IMR-90 (cell line): ENCODE results near the gene CYFIP1. TPM values are rescaled to one million over a fixed set of nuclear protein-coding genes. Genes with fewer than 3 reads are reported as not detected.

ENCODE experiments used
- ATAC-seq: fragments of 200-7000 bp; cut with Tn5 transposase; 2 replicates; pipeline ENCODE4 v1.9.1; 2020; ENCODE audit warnings: low read depth, mild to moderate bottlenecking, moderate library complexity
- BruUV-seq: library from RNA; stranded (reverse); fragments of 400-500 nt; replicated peaks from 2 replicates; lab custom pipeline; 2021; lab: Mats Ljungman, UMichigan
- CTCF ChIA-PET: fragments of 300-600 bp; formaldehyde crosslinking; extraction: SDS; loops from one replicate; lab custom pipeline; 2021; ENCODE audit warnings: antibody characterized with exemption; lab: Yijun Ruan, JAX
- POLR2A ChIA-PET: fragments of 300-600 bp; sonication (Branson Sonifier 250); formaldehyde crosslinking; loops from one replicate; lab custom pipeline; 2022; ENCODE audit warnings: antibody characterized with exemption; ENCODE audit not compliant: unreplicated experiment; lab: Charles Lee
- DNase-seq: peaks from one replicate; pipeline ENCODE4 v3.0.0; 2013
- H2AFZ ChIP-seq: replicated peaks from 2 replicates; pipeline ENCODE3; 2013; ENCODE audit warnings: low read length, mild to moderate bottlenecking; ENCODE audit not compliant: poor library complexity
- H2AK5ac ChIP-seq: 2 replicates; pipeline ENCODE4 v1.6.1; 2013; ENCODE audit warnings: low read depth, low read length, inconsistent platforms
- H2AK9ac ChIP-seq: replicated peaks from 2 replicates; pipeline ENCODE3; 2013; ENCODE audit warnings: mild to moderate bottlenecking, low read depth, low read length, moderate library complexity; ENCODE audit not compliant: poor library complexity
- H2BK120ac ChIP-seq: 2 replicates; pipeline ENCODE4 v1.6.1; 2013; ENCODE audit warnings: low read depth, low read length, inconsistent platforms
- H2BK15ac ChIP-seq: 3 replicates; pipeline ENCODE4 v1.6.1; 2013; ENCODE audit warnings: low read depth, low read length, inconsistent platforms
- H2BK20ac ChIP-seq: 2 replicates; pipeline ENCODE4 v1.6.1; 2013; ENCODE audit warnings: low read depth, mild to moderate bottlenecking, inconsistent platforms, low read length, moderate library complexity
- H2BK5ac ChIP-seq: 2 replicates; pipeline ENCODE4 v1.6.1; 2013; ENCODE audit warnings: mild to moderate bottlenecking, low read depth, low read length, inconsistent platforms; ENCODE audit not compliant: poor library complexity, severe bottlenecking
- H3K14ac ChIP-seq: replicated peaks from 2 replicates; pipeline ENCODE4 v1.6.1; 2013; ENCODE audit warnings: low read depth, low read length, inconsistent platforms
- H3K18ac ChIP-seq: 2 replicates; pipeline ENCODE4 v1.6.1; 2013; ENCODE audit warnings: low read depth, low read length, control low read depth
- H3K23ac ChIP-seq: 2 replicates; pipeline ENCODE4 v1.6.1; 2013; ENCODE audit warnings: low read depth, low read length, inconsistent platforms
- H3K27ac ChIP-seq: 2 replicates; pipeline ENCODE4 v1.5.1; 2013; ENCODE audit warnings: mild to moderate bottlenecking, control low read depth, low read length; ENCODE audit not compliant: insufficient read depth
- H3K27me3 ChIP-seq: 2 replicates; pipeline ENCODE4 v1.6.1; 2013; ENCODE audit warnings: low read length; ENCODE audit not compliant: control insufficient read depth, insufficient read depth
- H3K36me3 ChIP-seq: 2 replicates; pipeline ENCODE4 v1.6.1; 2013; ENCODE audit warnings: low read length, mixed read lengths; ENCODE audit not compliant: control insufficient read depth, insufficient read depth
- H3K4ac ChIP-seq: 2 replicates; pipeline ENCODE4 v1.6.1; 2013; ENCODE audit warnings: low read depth, low read length, inconsistent platforms
- H3K4me1 ChIP-seq: 2 replicates; pipeline ENCODE4 v1.6.1; 2013; ENCODE audit warnings: low read length, mixed read lengths; ENCODE audit not compliant: control insufficient read depth, insufficient read depth
- H3K4me2 ChIP-seq: 2 replicates; pipeline ENCODE4 v1.6.1; 2013; ENCODE audit warnings: low read depth, mild to moderate bottlenecking, control low read depth, low read length, moderate library complexity
- H3K4me3 ChIP-seq: 2 replicates; pipeline ENCODE4 v1.5.1; 2013; ENCODE audit warnings: low read depth, mild to moderate bottlenecking, control low read depth, low read length, moderate library complexity; ENCODE audit not compliant: insufficient read depth
- H3K56ac ChIP-seq: 2 replicates; pipeline ENCODE4 v1.6.1; 2013; ENCODE audit warnings: low read length, inconsistent platforms; ENCODE audit not compliant: insufficient read depth; ENCODE audit errors: extremely low read depth
- H3K79me1 ChIP-seq, 2 experiments: 2 replicates each; pipeline ENCODE4 v1.6.1; 2013; ENCODE audit warnings: low read length in 2 of 2, inconsistent platforms in 1 of 2, low read depth in 1 of 2
- H3K9ac ChIP-seq: 2 replicates; pipeline ENCODE4 v1.6.1; 2013; ENCODE audit warnings: low read depth, low read length, control low read depth
- H3K9me1 ChIP-seq: 2 replicates; pipeline ENCODE4 v1.6.1; 2013; ENCODE audit warnings: low read length, inconsistent platforms; ENCODE audit not compliant: insufficient read depth
- H3K9me3 ChIP-seq: 2 replicates; pipeline ENCODE4 v1.6.1; 2013; ENCODE audit warnings: low read length; ENCODE audit not compliant: control insufficient read depth, insufficient read depth
- H4K20me1 ChIP-seq: 2 replicates; pipeline ENCODE4 v1.6.1; 2013; ENCODE audit warnings: low read length, inconsistent platforms; ENCODE audit not compliant: insufficient read depth
- H4K5ac ChIP-seq: 2 replicates; pipeline ENCODE4 v1.6.1; 2013; ENCODE audit warnings: mild to moderate bottlenecking, low read depth, low read length, control low read depth
- H4K8ac ChIP-seq, 2 experiments: 2 replicates each; pipeline ENCODE4 v1.6.1; 2013; ENCODE audit warnings: low read depth in 2 of 2, low read length in 2 of 2, control low read depth in 1 of 2, inconsistent platforms in 1 of 2
- H4K91ac ChIP-seq: 2 replicates; pipeline ENCODE4 v1.6.1; 2013; ENCODE audit warnings: low read depth, low read length, inconsistent platforms; ENCODE audit not compliant: insufficient read depth
- BHLHE40 ChIP-seq: fragments of 150-350 bp; IDR thresholded peaks from 2 replicates; pipeline ENCODE4 v1.6.1; 2016; ENCODE audit warnings: mild to moderate bottlenecking, low read depth, low read length
- FOS ChIP-seq: fragments of 150-350 bp; IDR thresholded peaks from 2 replicates; pipeline ENCODE4 v1.6.1; 2016; ENCODE audit warnings: low read depth, low read length
- MAFK ChIP-seq: IDR thresholded peaks from 2 replicates; pipeline ENCODE4 v1.6.1; 2012; ENCODE audit warnings: low read depth, low read length, improper control_type of control experiment
- MAZ ChIP-seq: IDR thresholded peaks from 2 replicates; pipeline ENCODE4 v1.6.1; 2012; ENCODE audit warnings: low read depth, mild to moderate bottlenecking, low read length, improper control_type of control experiment, moderate library complexity, borderline replicate concordance
- MXI1 ChIP-seq: IDR thresholded peaks from 2 replicates; pipeline ENCODE4 v1.6.1; 2012; ENCODE audit warnings: low read depth, mild to moderate bottlenecking, low read length, moderate library complexity, borderline replicate concordance
- POLR2A ChIP-seq: IDR thresholded peaks from 2 replicates; pipeline ENCODE4 v1.6.1; 2012; ENCODE audit warnings: mild to moderate bottlenecking, low read depth, low read length
- RAD21 ChIP-seq: IDR thresholded peaks from 2 replicates; pipeline ENCODE4 v1.6.1; 2012; ENCODE audit warnings: low read length, improper control_type of control experiment
- RCOR1 ChIP-seq: IDR thresholded peaks from 2 replicates; pipeline ENCODE4 v1.6.1; 2012; ENCODE audit warnings: mild to moderate bottlenecking, low read length, improper control_type of control experiment; ENCODE audit not compliant: insufficient replicate concordance
- WGBS, 2 experiments: methylation state at CpG; one replicate each; pipeline versions ENCODE4 v1.1.5 to v1.1.7; 2013; ENCODE audit warnings: missing lambda C conversion rate in 2 of 2; ENCODE audit not compliant: insufficient read length in 1 of 2; ENCODE audit errors: extremely low coverage in 2 of 2; 5-methylcytosine and 5-hydroxymethylcytosine counted together
- dilution Hi-C: fragments of 300-500 bp; cut with HindIII; formaldehyde crosslinking; loops from one replicate; pipeline ENCODE4 v1.14.3; 2018; ENCODE audit warnings: low sequenced_read_pairs; ENCODE audit not compliant: unreplicated experiment
- in situ Hi-C: fragments of 300-500 bp; cut with MboI; formaldehyde crosslinking; loops from 3 replicates; pipeline ENCODE4 v1.14.3; 2019; ENCODE audit warnings: low sequenced_read_pairs, inconsistent platforms, mixed read lengths
- intact Hi-C: fragments of 100-400 bp; cut with micrococcal nuclease; formaldehyde crosslinking; loops from 2 replicates; pipeline ENCODE4 v1.10.0; 2022
- polyA plus RNA-seq, 3 experiments: library from polyadenylated mRNA; depleted of rRNA; stranded (reverse); fragments of >200 nt; gene quantifications; 2 replicates each; pipeline ENCODE4 v1.2.3, GENCODE V29; 2012; ENCODE audit warnings: low replicate concordance in 1 of 3
- total RNA-seq: library from RNA; depleted of rRNA; stranded (reverse); fragments of >200 nt; gene quantifications from 2 replicates; pipeline ENCODE4 v1.2.3, GENCODE V29; 2012

CYFIP1 gene
- total and polyA plus RNA-seq, 2 of the 4 experiments (the other 2 are of a cell fraction) = 58.4 to 163 TPM

- Histone ChIP-seq H4K5ac (peak overlapping the region; percentile 24; the same call in 1 of the 2 replicates), H3K4ac (peak overlapping the region; percentile 77), H3K56ac (peak overlapping the region; percentile 80), H4K91ac (peak overlapping the region; percentile 26; the same call in 1 of the 2 replicates), H2BK120ac (no peak overlapping the region), H4K8ac (peak overlapping the region; percentile 17 to 48; a peak in 3 of 4 replicates), H3K9me3 (no peaks in the 10 kb centered on the region), H3K9me1 (peaks cover 6% of the 10 kb centered on the region), H3K4me2 (peak overlapping the region; percentile 96), H3K18ac (peak overlapping the region; percentile 5; the same call in 1 of the 2 replicates), H3K9ac (peak overlapping the region; percentile 97), H2BK15ac (no peak overlapping the region), H2AK5ac (peak overlapping the region; percentile 90), H2BK20ac (no peak overlapping the region), H3K27ac (peak overlapping the region; percentile 80), H4K20me1 (peaks cover 47% of the 10 kb centered on the region), H3K4me3 (peak overlapping the region; percentile 91), H3K4me1 (peaks cover 2% of the 10 kb centered on the region), H3K23ac (peak overlapping the region; percentile 97), H2AK9ac (peak overlapping the region; percentile 65), H3K27me3 (no peaks in the 10 kb centered on the region), H2AFZ (peak overlapping the region; percentile 97), H3K14ac (peak overlapping the region; percentile 59), H3K36me3 (no peaks in the 10 kb centered on the region), H2BK5ac (peak overlapping the region; percentile 22), H3K79me1 (peaks cover 3 to 27% of the 10 kb centered on the region in 2 experiments; a peak in 3 of 4 replicates)
- no TSS peak for BruUV-seq
- dilution Hi-C loops = no loop called here
- WGBS, 2 experiments = 1% methylated on average over 44 of the region's 88 CpGs; no CpG with 5 or more reads in 1 of the 2 experiments
- ATAC-seq (peak; percentile 44), DNase-seq (peak; percentile 42)
- in situ Hi-C loops = no loop called here
- TF ChIP-seq BHLHE40 (no peak), MXI1 (peak; percentile 96), MAZ (0 out of 2 replicates have a peak, but pooled peaks have one; percentile 7), RAD21 (no peak), FOS (no peak), MAFK (no peak), RCOR1 (no peak), POLR2A (peak; percentile 45; the same call in 1 of the 2 replicates)
- intact Hi-C loops = loop anchor here (1.0 kb wide), 1 partner anchor 18 kb away; no protein-coding TSS in a partner anchor
- POLR2A ChIA-PET = no interaction called here
- CTCF ChIA-PET = no interaction called here
Observed at GRCh38 chr15:22979238-22980188, 655 bp downstream of the CYFIP1 start.
